Testis (tissue), 3 donors: ENCODE data around the gene CACNA2D3. TPM values are rescaled to one million over a fixed set of nuclear protein-coding genes. Genes with fewer than 3 reads are reported as not detected.

Experiments used
- DNase-seq: peaks from one replicate; pipeline ENCODE4 v3.0.0-alpha.2; 2019
- H3K27ac ChIP-seq, 2 donors: fragments of 200-600 bp; sonication (generic); one replicate each; pipeline ENCODE4 v1.5.1; 2019
- H3K27me3 ChIP-seq: fragments of 200-600 bp; sonication (generic); one replicate; pipeline ENCODE4 v1.5.1; 2019
- H3K36me3 ChIP-seq: fragments of 200-600 bp; sonication (generic); one replicate; pipeline ENCODE4 v1.5.1; 2017; ENCODE audit warnings: low read depth; ENCODE audit errors: missing control alignments
- H3K4me1 ChIP-seq: fragments of 200-600 bp; sonication (generic); one replicate; pipeline ENCODE4 v1.5.1; 2019
- H3K4me3 ChIP-seq, 2 donors: fragments of 200-600 bp; sonication (generic); one replicate each; pipeline ENCODE4 v1.5.1; 2017 to 2019
- H3K9me3 ChIP-seq: fragments of 200-600 bp; sonication (generic); one replicate; pipeline ENCODE4 v1.5.1; 2017
- POLR2A ChIP-seq: fragments of 450-650 bp; IDR thresholded peaks from one replicate; pipeline ENCODE4 v1.6.1; 2017; ENCODE audit warnings: antibody characterized with exemption, mild to moderate bottlenecking, moderate library complexity
- WGBS, 2 donors: methylation state at CpG; one replicate each; pipeline ENCODE4 v1.1.5; 2018; 5-methylcytosine and 5-hydroxymethylcytosine counted together
- intact Hi-C: fragments of 100-400 bp; cut with DNase I; formaldehyde crosslinking; loops from one replicate; pipeline ENCODE4 v1.15.1; 2023; ENCODE audit warnings: low total_unique reads
- polyA plus RNA-seq: library from polyadenylated mRNA; stranded (reverse); fragments of 350-450 nt; fragmentation: Illumina TruSeq; extraction: RNeasy Lipid Tissue Mini Kit (QIAGEN cat#74804); gene quantifications from one replicate; pipeline ENCODE4 v1.2.3, GENCODE V29; 2014; ENCODE audit warnings: low read depth, low replicate concordance; ENCODE audit not compliant: insufficient read depth
- total RNA-seq, 2 donors: library from RNA; depleted of rRNA; stranded (reverse); fragments of >200 nt; gene quantifications; one replicate each; pipeline ENCODE4 v1.2.3, GENCODE V29; 2016
- TF ChIP-seq, protein P1 (sequence below), 3 experiments: fragments of 450-650 bp in 2 of 3; fragments of 200-600 bp in 1 of 3; sonication (generic) in 1 of 3; IDR thresholded peaks; one replicate each; pipeline ENCODE4 v1.5.1; 2016 to 2019; ENCODE audit warnings: antibody characterized with exemption in 3 of 3, mild to moderate bottlenecking in 2 of 3, moderate library complexity in 1 of 3

Gene CACNA2D3
- total and polyA plus RNA-seq, 3 donors from 2014 or later: 10.1 to 16.5 (median 11.2) TPM

DNA sequence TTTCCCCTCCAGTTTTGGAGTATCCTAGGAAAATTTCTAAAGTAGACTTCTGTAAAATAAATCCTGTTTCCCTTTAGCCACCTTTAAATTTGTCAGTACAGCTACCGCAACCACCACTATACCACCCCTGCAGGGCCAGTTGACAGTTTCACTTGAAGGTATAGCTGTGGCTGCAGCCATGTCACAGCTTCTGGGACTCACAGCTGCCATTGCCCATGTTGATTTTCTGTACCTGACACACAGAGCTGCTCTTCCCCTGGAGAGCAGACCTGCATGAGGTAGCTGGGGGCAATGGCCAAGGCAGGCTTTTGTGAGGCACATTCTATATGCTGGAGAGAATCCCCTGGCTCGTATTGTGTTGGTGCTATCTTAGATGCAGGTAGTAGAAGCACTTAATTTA, 460.1 kb downstream of the CACNA2D3 start:
- Histone ChIP-seq H3K9me3 (no peaks in the 10 kb centered on the region), H3K36me3 (no peaks in the 10 kb centered on the region), H3K4me3 (no peak overlapping the region), H3K4me1 (no peaks in the 10 kb centered on the region), H3K27me3 (no peaks in the 10 kb centered on the region), H3K27ac (no peak overlapping the region)
- intact Hi-C loops: no loop called here
- DNase-seq: no peak
- no peak for TF ChIP-seq POLR2A
- WGBS, 2 donors: 86 to 91% methylated on average over 2 of the region's 2 CpGs

DNA sequence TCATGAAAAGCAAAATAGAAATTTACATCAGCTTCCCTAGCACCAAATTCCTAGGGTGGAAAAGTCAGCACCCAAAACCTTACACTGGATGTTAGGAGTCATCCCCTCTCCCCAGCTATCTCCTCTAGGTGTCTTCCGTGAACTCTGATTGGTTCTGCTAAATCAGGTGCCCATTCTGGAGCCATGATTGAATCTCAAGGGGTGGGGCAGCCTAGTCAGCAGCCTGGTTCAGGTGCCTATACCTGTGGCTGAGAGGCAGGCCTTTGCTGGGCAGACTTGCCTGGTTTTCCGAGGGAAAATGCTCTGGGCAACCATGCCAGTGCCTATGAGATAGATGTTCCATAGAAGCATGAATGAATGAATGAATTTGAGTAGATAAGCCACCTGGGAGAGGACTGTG, 468.8 kb downstream of the CACNA2D3 start:
- Histone ChIP-seq H3K27me3 (no peaks in the 10 kb centered on the region), H3K36me3 (no peaks in the 10 kb centered on the region), H3K4me1 (no peaks in the 10 kb centered on the region), H3K4me3 (no peak overlapping the region), H3K27ac (no peak overlapping the region), H3K9me3 (no peaks in the 10 kb centered on the region)
- no peak for DNase-seq
- TF ChIP-seq, protein P1, sequence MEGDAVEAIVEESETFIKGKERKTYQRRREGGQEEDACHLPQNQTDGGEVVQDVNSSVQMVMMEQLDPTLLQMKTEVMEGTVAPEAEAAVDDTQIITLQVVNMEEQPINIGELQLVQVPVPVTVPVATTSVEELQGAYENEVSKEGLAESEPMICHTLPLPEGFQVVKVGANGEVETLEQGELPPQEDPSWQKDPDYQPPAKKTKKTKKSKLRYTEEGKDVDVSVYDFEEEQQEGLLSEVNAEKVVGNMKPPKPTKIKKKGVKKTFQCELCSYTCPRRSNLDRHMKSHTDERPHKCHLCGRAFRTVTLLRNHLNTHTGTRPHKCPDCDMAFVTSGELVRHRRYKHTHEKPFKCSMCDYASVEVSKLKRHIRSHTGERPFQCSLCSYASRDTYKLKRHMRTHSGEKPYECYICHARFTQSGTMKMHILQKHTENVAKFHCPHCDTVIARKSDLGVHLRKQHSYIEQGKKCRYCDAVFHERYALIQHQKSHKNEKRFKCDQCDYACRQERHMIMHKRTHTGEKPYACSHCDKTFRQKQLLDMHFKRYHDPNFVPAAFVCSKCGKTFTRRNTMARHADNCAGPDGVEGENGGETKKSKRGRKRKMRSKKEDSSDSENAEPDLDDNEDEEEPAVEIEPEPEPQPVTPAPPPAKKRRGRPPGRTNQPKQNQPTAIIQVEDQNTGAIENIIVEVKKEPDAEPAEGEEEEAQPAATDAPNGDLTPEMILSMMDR (IDR thresholded peaks at IDR 0.05): no peak
- TF ChIP-seq POLR2A: no peak
- intact Hi-C loops: no loop called here
- WGBS, 2 donors: 93 to 98% methylated on average over 2 of the region's 2 CpGs

DNA sequence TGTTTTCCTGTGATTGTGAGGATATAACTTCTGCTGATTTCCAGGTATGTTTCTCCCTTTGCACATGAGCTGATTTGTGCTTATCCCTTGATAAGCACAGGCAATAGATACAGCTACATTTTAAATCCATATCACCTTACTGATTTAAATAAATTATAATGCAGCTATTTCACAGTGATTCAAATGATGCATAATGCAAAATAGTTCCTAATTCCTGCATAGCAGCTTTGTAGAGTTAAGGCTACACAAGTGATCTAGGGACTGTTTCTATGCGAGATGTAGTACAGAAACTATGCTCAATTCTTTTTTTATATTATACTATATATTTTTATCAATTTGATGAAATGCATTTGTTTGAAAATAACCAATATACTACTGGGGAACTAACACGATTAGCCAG, 471.3 kb downstream of the CACNA2D3 start:
- Histone ChIP-seq H3K4me3 (no peak overlapping the region), H3K9me3 (no peaks in the 10 kb centered on the region), H3K27ac (no peak overlapping the region), H3K36me3 (no peaks in the 10 kb centered on the region), H3K27me3 (no peaks in the 10 kb centered on the region), H3K4me1 (no peaks in the 10 kb centered on the region)
- TF ChIP-seq, protein P1 (IDR thresholded peaks at IDR 0.05): no peak
- no peak for TF ChIP-seq POLR2A
- intact Hi-C loops: no loop called here
- no peak for DNase-seq
- 92 to 96% methylated on average over 2 of the region's 2 CpGs for WGBS, 2 donors

DNA sequence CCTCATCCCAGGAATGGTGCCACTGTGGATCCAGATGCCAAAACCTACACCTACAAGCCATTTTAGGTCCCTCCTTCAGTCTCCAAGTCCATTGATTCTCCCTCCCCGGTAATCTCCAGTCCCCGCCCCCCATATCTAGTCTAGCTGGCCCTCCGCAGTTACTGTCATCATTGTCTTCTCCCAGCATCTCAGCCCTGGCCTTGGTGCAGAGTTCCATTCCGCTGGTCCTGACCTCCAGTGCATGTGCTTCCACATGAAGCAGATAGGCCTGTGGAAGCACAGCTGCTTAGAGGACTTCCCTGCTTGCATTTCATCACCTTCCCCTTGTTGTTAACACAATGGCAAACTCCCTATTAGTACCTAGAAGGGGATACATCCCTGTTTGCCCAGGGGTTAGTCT, 473.7 kb downstream of the CACNA2D3 start:
- intact Hi-C loops: no loop called here
- no peaks in the 10 kb centered on the region for H3K36me3 ChIP-seq
- 90 to 96% methylated on average over 4 of the region's 4 CpGs for WGBS, 2 donors
- TF ChIP-seq POLR2A: no peak
- TF ChIP-seq, protein P1 (IDR thresholded peaks at IDR 0.05): no peak
- H3K27ac ChIP-seq: no peak overlapping the region
- no peak overlapping the region for H3K4me3 ChIP-seq
- H3K27me3 ChIP-seq: no peaks in the 10 kb centered on the region
- H3K4me1 ChIP-seq: peaks cover 11% of the 10 kb centered on the region
- no peak for DNase-seq
- H3K9me3 ChIP-seq: no peaks in the 10 kb centered on the region

DNA sequence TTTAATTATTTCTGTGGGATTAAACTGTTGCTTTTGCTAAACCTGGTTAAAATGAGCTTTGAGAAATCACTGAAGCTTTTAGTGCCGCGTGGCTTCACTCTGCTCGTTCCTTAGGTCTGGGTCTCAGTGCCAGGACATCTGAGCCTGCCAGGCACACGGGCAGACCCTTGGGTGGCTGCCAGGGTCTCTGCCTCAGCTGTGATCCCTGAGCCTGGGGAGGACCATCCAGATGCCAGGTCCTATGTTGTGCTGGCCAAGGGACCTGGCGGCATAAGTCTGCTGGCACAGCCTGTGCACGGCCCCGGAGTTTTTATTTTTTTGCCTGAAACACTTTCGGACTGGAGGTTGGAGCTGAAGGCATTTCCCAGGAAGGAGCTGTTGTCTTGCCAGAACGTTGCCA, 477.4 kb downstream of the CACNA2D3 start:
- Histone ChIP-seq H3K4me1 (peaks cover 15% of the 10 kb centered on the region), H3K36me3 (no peaks in the 10 kb centered on the region), H3K27me3 (no peaks in the 10 kb centered on the region), H3K4me3 (no peak overlapping the region), H3K9me3 (no peaks in the 10 kb centered on the region), H3K27ac (peak overlapping the region in 1 of 2 donors; percentile 75)
- TF ChIP-seq, protein P1 (IDR thresholded peaks at IDR 0.05): no peak
- no peak for TF ChIP-seq POLR2A
- WGBS, 2 donors: 42 to 66% methylated on average over 6 to 9 of the region's 9 CpGs
- DNase-seq: peak; percentile 32
- intact Hi-C loops: no loop called here
